HG02870 (cell line): ENCODE data around the gene NUTF2.
"Not testable (repeated sequence)": the region's sequence is repeated elsewhere in the genome, so short reads cannot be mapped to it uniquely, and the experiment has no call there.

Experiments
- ATAC-seq: cut with Tn5 transposase; IDR thresholded peaks from one replicate; pipeline ENCODE4 v1.9.1; 2021; ENCODE audit warnings: mild to moderate bottlenecking, moderate library complexity; ENCODE audit not compliant: unreplicated experiment

The NUTF2 gene

DNA sequence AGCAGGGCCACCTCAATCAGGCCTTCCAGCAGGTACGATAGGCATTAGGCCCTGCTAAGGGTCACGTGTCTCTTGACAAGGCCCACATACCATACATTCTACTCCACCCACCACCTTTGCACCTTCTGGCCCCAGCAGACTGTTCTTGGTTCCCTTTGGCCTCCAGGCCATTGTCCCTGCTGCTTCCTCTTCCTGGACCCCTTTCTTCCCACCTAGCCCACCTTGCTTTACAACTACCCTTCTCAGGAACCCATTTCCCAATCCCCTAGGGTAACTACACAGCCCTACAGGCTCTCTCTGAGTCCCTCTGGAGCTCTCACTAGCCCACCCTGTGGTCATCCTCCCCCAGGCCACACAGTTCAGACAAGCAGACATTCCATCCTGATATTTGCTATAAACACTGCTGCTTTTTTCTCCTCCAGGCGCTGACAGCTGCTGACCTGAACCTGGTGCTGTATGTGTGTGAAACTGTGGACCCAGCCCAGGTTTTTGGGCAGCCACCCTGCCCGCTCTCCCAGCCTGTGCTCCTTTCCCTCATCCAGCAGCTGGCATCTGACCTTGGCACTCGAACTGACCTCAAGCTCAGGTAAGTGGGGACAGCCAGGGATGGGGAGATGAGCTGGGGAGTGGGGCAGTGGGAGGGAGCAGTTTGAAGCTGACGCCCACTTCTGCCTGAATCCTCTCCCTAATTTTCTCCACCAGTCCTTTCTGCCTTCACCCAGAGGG, 36.6 kb downstream of the NUTF2 start:
- ATAC-seq: no peak

DNA sequence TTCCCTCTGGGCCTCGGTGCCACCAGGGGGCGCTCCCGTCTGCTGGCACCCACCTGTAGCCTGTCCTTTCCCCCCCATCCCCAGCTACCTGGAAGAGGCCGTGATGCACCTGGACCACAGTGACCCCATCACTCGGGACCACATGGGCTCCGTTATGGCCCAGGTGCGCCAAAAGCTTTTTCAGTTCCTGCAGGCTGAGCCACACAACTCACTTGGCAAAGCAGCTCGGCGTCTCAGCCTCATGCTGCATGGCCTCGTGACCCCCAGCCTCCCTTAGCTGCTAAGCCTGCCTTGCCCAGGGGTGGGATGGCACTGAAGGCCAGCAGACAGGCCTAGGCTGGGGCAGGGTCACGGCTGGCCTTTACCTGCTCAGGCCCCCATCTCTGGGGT, 37.1 kb downstream of the NUTF2 start:
- ATAC-seq: no peak

DNA sequence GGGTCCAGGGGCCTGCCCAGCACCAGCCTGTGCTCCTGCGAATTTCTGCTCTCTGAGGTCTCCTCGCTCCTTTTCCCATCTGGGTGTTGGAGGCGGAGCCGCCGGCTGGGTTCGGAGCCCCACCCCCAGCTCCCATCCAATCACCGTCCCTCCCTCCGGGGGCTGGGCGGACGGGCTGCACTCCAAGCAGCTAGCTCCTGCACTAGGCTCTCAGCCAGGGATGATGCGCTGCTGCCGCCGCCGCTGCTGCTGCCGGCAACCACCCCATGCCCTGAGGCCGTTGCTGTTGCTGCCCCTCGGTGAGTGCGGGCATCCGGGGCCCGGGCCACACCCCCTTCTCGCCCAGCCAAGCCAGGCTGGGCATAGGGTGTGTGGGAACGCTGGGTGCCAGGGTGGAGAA, 38.0 kb downstream of the NUTF2 start, which contains the start of gene NRN1L:
Gene NRN1L (plus strand): TSS at position 202 of the 400 bp plus-strand sequence. CDS start 19 bp downstream, at position 221.
- no peak for ATAC-seq

DNA sequence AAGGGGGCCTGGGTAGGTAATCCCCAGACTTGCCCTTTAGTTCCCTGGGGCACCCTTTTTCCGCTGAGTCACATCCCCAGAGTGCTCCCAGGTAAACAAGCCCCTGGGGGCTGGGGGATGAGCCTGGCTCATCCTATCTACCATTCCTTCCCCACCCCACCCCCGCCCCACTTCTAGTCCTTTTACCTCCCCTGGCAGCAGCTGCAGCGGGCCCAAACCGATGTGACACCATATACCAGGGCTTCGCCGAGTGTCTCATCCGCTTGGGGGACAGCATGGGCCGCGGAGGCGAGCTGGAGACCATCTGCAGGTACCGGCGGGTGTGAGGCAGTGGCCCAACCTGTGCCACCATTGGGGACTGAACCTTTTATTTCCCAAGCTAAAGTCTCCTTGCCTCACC, 38.8 kb downstream of the NUTF2 start:
- ATAC-seq: no peak

DNA sequence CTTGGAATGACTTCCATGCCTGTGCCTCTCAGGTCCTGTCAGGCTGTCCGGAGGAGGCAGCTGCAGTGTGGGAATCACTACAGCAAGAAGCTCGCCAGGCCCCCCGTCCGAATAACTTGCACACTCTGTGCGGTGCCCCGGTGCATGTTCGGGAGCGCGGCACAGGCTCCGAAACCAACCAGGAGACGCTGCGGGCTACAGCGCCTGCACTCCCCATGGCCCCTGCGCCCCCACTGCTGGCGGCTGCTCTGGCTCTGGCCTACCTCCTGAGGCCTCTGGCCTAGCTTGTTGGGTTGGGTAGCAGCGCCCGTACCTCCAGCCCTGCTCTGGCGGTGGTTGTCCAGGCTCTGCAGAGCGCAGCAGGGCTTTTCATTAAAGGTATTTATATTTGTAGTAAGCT, 39.2 kb downstream of the NUTF2 start:
- no peak for ATAC-seq

DNA sequence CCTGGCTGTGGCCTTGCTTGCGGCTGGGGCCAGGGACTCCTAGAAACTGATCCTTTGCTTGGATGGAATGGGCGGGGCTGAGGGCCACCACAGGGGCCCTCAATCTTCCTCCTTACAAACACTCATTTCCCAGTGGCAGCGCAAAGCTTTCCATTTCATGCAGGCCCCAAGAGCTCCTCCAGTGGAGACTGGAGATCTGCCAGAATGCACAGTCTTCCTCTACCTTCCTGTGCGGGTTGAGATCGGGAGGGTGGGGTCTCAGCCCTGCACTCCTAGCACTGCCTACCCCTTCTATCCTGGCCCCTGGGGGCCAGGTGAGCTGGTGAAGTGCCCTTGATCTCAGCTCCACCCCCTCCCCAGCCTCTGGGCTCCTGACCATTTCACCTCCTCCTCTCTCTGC, 39.7 kb downstream of the NUTF2 start:
- ATAC-seq: no peak

DNA sequence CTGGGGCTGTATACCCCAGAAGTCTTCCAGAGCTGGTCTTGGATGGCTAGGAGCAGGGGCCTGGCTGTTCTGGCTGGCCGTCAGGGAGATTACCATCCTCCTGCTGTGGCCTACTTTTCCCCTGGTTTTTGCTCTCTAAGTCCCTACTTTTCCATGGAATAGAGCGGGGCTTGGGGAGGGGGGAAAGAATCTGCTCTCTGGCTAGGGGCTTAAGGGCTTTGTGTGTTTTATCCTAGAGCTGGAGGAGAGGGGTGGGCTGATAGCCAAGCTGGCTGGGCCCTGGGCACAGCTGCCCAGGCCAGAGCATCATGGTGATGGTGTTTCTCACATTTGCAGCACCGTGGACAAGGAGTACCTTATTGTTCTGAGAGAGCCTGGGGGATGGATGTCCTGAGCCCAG, 41.6 kb downstream of the NUTF2 start:
- ATAC-seq: no peak

DNA sequence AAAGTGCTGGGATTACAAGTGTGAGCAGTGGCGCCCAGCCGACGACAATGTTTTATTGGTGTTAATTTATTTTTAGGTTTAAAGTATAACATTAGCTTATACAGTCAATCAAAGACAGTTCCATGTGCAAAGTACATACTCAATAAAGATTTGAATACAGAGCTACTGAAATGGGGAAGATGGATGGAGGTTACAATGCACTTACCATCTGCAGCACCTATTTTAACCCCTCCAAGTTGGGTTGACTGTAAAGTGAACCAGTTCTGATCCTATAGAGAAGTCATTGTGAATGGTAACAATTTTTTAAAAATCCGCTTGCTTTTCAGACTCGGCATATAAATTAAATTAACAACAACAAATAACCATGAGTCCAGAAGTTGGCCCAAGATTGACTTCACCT, 45.6 kb downstream of the NUTF2 start:
- no peak for ATAC-seq

DNA sequence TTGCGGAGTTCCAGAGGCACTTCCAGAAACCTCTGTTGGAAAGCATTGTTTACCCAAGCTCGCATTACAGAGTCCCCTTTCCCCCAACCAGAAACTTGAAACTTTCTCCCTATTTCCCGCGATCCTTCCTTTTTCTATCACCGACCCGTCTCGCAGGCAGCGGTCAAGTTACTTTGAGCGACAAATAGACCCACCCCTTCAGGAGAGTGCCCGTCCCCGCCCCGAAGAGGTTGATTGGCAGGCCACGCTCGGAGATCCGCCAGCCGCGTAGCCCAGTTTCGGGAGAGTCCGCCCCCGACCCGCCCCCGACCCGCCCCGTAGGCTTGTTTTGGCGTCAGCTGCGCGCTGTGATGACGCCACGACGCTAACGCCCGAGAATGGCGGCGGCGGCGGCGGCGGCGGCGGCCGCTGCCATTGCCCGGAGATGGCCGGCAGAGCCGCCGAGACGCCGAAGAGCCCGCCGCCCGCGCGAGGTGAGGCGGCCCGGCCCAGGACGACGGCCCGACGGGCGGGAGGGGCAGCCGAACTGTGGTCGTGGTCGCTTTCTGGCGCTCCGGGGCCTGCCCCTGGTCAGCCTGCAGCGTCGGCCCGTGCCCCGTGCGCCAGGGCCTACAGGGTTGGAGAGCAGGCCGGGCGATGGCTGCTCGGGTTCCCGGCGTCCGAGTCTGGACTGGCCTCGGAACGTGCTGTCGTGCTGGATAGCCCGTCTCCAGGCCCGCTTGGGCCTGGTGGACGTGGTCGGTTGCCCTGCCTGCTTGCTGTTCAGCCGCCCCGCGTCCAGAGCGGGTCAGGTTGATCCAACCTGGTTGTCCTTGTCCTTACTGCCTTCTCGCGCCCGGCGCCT, 46.4 kb downstream of the NUTF2 start, which contains the start of gene PSKH1:
Gene PSKH1 (plus strand): TSS at position 356 of the 844 bp plus-strand sequence. CDS start 15,496 bp downstream, outside the sequence.
- ATAC-seq: peak; percentile 94

DNA sequence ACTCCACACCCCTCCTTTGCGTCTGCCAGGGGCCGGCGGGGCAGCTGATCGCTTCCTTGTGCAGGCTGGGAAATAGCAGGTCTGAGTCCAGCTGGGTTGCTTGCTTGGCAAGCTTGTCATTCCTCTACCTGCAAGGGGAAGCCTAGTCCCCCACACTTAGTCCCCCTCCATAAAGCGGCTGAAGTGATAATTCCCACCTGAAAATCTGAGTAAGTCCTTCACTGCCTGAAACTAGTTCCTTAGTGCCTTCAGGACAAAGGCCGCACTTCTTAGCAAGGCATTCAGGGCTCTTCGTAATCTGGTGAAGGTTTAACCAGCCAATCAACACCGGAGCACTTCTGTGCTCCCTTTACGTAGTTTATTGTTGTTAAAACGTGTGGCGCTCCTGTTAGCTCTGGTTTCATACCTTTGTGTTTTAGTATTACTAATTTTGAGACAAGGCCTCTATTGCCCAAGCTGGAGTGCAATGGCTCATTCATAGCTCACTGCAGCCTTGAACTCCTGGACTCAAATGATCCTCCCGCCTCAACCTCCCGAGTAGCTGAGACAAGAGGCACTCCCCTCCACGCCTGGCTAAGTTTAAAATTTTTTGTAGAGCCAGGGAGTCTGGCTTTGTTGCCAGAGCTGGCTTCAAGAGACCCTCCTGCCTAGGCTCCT, 47.1 kb downstream of the NUTF2 start:
- ATAC-seq: no peak

DNA sequence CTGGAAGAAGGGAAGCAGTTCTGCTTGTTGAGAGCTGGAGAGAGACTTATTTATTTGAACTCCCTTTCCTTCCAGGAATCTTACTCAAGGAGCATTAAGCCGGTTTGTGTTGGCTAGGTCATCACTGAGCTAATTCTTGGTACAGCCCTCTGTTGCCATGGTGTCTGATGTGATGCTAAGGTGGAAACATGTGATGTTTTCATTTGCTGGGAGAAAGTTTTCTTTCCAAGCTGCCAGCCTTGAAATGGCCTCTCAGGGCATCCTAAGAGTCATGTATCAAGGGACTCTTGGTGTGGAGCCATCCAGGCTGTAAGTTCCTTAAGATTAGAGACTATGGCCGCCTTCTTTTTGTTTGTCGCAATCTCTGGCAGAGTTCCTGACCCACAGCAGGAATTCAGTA, 50.5 kb downstream of the NUTF2 start:
- no peak for ATAC-seq

DNA sequence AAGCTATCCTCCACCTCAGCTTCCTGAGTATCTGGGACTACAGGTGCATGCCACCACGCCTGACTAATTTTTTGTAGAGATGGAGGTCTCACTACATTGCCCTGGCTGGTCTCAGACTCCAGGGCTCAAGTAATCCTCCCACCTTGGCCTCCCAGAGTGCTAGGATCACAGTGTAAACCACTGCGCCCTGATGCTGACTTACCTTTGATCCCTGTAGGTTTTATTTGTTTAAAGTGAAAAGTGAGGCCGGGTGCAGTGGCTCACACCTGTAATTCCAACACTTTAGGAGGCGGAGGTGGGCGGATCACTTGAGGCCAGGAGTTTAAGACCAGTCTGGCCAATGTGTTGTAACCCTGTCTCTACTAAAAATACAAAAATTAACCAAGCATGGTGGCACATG, 55.0 kb downstream of the NUTF2 start:
- no peak for ATAC-seq

DNA sequence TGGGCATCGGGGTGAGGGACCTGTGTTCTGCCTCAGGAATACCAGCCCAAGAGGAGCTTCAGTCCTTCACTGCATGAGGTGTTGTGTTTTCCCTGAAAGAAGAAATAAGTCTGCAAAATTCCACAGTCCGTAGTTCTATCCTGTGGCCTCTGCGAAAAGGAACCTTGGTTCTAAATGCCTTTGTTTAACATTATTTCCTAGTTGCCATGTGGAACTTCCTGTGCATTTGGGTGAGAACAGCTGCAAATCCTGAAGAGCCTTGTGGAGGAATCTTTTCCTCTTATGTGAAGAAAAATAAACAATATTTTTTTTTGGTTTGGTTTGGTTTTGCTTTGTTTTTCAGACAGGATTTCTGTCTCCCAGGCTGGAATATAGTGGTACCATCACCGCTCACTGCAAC, 56.1 kb downstream of the NUTF2 start:
- ATAC-seq: no peak

DNA sequence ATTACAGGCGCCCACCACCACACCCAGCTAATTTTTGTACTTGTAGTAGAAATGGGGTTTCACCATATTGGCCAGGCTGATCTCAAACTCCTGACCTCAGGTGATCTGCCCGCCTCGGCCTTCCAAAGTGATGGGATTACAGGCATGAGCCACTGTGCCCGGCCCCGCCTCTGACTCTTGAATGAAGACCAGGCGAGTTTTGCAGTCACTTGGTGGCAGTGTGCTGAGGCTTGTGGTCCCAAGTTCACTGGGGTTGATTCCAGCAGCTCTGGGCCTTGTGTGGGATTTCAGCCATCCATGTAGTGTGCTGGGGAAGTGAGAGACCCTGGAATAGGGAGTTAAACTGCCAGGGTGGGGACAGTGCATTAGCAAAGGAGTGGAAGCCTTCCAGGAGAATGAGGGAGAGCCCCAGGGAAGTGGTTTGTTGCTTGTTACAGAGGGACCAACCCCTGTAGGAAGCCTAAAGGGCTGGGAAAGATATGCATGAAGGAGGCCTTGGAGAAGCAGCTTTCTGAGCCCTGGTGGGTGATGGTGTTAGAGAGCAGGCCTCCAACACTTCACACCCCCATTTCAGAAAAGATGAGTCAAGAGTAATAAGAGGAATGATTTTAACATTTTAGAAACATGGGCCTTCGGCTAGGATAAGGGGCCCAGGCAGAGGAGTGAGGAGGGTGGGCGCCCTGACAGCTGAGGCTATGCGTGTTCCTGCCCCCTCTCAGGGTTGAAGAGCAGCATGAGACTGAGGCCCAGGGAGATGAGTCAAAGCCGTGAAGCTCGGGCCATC, 60.9 kb downstream of the NUTF2 start:
- no peak for ATAC-seq

DNA sequence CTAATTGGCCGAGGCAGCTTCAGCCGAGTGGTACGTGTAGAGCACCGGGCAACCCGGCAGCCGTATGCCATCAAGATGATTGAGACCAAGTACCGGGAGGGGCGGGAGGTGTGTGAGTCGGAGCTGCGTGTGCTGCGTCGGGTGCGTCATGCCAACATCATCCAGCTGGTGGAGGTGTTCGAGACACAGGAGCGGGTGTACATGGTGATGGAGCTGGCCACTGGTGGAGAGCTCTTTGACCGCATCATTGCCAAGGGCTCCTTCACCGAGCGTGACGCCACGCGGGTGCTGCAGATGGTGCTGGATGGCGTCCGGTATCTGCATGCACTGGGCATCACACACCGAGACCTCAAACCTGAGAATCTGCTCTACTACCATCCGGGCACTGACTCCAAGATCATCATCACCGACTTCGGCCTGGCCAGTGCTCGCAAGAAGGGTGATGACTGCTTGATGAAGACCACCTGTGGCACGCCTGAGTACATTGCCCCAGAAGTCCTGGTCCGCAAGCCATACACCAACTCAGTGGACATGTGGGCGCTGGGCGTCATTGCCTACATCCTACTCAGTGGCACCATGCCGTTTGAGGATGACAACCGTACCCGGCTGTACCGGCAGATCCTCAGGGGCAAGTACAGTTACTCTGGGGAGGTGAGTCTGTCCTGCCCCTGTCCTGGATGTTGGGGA, 62.5 kb downstream of the NUTF2 start:
- ATAC-seq: no peak

DNA sequence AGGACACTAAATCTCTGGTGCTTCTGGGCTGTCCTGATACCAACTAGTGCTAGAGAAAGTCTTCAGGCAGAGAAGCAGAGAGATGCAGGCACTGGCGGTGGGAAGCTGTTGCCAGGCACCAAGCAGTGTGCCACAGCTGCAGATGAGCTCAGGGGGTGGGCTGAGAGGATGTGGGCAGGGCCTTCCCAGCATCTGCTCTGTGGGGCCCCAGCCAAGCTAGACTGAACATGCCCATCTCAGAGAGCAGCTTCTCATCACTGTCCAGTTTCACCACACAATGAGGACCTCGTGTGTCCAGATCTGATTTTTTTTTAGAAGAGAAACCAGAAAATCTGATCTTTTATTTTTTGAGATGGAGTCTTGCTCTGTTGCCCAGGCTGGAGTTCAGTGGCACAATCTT, 63.4 kb downstream of the NUTF2 start:
- no peak for ATAC-seq

DNA sequence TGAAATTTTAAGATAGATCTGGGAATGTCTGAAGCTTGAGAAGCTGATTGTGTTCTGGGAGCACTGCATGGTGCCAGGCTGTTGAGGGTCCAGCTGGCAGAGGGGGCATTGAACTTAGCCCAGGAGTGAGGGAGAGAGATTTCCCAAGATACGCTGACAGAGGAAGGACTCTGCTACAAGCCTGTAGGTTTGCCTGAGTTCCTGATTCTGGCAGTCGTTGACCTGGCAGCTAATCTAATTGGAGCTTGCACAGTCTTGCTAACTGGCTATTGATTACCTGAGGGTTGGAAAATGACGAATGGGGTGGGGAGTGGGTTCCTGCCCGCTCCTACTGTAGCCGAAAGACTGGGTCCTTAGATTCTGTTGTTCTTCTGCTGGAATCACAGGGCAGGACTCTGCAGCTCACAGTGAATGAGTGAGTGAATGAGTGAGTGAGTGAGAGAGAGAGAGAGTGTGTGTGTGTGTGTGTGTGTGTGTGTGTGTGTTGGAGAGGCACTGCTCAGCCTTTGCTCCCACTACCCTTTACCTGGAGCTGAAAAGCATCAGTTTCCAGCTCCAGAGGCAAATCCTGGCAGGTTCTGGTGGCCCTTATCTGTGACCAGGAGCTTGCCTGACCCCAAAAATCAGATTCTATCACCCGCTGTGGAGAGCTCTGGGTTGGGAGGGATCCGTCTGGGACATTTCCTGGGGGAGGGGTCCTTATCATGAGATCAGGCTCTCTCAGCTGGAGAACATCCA, 68.2 kb downstream of the NUTF2 start:
- ATAC-seq: no peak

DNA sequence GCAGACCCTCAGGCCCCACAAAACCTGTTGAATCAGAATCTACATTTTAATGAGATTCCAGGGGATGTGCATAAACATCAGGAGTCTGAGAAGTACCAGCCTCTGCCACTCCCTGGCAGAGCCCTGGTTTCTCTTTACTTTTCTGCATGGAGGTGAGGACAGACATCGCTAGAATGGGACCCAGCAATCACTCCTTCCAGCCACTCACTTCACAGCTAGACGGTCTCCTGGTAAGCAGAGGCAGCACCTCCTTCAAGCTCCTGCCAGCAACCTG, 68.7 kb downstream of the NUTF2 start:
- not testable (repeated sequence) for ATAC-seq

DNA sequence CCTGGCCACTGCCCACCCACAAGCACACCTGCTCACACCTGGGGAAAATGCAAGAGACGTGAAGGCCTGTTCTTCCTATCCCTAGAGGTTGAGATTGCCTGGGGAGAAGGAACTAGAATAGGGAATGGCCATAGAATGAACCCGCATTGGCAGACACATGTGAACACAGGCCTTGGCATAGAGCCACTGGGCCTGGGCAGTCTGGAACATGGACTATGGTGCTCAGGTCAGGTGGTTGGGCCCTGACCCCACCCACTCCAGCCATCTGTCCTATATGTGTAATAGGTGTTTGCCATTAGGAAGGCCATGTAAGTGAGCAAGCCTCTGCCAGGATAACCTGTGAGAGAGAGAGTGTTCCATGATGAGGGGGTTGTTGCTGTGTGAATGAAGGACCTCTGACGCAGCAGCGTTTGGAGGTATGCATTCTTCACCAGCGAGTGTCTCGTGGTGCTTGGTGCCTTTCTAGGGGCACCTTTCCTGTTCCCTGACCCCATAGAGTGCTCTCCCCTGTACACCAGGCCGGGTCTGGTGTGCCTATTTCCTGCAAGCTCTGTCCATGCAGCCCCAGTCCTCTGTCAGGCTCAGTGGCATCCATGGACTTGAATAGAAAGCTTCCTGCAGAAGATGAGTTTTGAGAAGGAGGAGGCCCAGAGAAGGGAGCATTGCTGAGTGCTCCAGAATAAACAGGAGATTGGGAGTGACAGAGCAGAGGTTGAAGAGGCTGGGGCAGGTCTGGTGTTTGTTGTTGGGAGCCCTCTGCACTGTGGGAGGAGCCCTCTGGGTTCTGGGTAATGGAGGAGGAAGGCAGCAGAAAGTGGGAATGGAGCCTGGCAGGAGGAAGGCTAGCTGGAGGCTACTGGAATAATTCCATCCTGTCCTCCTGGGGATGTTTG, 69.3 kb downstream of the NUTF2 start:
- no peak for ATAC-seq
